ENCODE measurements around the gene ANGEL2.
A peak's percentile ranks its signal among the peaks of the same experiment; 100 is the strongest.

Gene ANGEL2, protein sequence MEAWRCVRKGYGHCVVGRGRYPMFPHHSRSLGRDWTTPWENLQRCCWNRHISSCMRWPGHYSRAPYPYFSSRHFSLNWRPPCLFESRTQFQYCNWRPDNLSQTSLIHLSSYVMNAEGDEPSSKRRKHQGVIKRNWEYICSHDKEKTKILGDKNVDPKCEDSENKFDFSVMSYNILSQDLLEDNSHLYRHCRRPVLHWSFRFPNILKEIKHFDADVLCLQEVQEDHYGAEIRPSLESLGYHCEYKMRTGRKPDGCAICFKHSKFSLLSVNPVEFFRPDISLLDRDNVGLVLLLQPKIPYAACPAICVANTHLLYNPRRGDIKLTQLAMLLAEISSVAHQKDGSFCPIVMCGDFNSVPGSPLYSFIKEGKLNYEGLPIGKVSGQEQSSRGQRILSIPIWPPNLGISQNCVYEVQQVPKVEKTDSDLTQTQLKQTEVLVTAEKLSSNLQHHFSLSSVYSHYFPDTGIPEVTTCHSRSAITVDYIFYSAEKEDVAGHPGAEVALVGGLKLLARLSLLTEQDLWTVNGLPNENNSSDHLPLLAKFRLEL

DNA sequence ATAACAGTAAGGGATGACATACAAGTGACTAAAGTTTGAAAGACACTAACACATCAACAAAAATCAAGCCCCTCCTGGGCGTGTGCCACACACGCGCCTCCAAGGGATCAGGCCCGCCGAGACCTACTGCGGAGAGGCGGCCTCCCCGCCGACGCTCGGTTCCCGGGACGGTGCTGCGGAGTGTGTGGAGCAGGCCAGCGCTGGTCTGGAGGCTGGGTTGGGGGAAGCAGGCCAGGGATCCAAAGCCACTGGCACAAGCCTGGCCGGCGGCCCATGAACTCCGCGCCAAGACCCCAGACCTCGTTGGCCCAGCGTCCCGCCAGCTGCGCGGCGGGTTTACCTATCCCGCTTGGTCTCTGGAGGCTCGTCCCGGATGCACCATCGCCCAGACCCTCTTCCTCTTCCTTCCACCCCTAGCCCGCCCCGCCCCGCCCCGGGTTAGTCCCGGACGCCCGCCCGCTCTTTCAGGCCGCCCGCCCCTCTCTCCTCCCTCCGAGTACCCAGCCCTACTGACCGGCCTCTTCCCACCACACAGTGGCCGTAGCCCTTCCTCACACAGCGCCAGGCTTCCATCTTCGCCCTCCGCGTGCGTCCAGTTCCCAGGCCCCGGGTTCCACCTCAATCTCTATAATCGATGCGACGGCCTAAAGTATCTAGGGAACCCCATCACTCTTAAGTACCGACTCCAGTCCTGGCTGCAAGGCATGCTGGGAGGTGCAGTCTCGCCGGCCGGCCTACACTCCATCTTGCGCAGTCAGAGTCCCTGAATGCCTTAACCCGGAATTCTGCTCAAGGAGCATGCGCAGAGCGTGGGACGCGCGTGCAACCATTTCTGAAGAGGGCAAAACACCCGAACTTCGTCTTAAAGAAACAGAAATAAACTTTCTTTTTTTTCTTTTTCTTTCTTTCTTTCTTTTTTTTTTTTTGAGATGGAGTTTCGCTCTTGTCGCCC, at the start of gene ANGEL2:
TSS of gene ANGEL2 (minus strand) at position 769 of the 952 bp plus-strand sequence. CDS start at position 573, 196 bp downstream.
- DNase-seq (ENCODE audit: extremely low read depth, low read depth) = peak; percentile 94
- no peak for TF ChIP-seq CTCF (IDR thresholded peaks at IDR 0.05; ENCODE audit: low read depth, low read length)

- no peak for DNase-seq (ENCODE audit: extremely low read depth, low read depth)
- no peak for TF ChIP-seq CTCF (IDR thresholded peaks at IDR 0.05; ENCODE audit: low read depth, low read length)
Observed at GRCh38 chr1:213061263-213061662, 45.6 kb upstream of the ANGEL2 start.

DNA sequence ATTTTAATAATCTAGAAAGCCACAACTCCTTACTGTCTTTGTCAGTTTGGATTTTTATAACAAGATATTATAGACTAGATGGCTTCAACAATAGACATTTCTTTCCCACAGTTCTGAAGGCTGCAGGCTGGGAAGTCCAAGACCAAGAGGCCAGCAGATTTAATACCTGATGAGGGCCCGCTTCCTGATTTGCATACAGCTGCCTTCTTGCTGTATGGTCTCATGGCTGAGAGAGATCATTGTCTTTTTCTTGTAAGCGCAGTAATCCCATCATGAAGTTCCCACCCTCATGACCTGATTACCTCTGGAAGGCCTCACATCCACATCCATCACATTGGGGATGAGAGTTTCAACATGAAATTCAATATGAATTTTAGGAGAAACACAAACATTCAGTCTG, 45.2 kb upstream of the ANGEL2 start:
- no peak for DNase-seq (ENCODE audit: extremely low read depth, low read depth)
- no peak for TF ChIP-seq CTCF (IDR thresholded peaks at IDR 0.05; ENCODE audit: low read depth, low read length)

GRCh38 chr1:213057264-213058059, 41.8 kb upstream of the ANGEL2 start:
- TF ChIP-seq CTCF (IDR thresholded peaks at IDR 0.05; ENCODE audit: low read depth, low read length) = no peak
- no peak for DNase-seq (ENCODE audit: extremely low read depth, low read depth)

DNA sequence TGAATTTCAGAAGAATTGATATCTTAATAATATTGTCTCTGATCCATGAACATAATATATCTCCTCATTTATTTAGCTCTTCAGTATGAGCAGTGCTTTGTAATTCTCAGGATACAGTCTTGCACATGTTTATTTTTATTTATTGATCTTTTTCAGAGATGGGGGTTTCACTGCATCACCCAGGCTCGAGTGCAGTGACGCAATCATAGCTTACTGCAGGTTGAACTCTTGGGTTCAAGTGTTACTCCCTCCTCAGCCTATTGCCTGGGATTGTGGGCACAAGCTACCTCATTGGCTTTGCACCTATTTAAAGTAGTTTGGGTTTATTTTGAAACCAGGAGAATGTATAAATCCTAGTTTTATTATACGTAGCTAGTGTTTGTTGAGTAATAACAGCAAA, 40.1 kb upstream of the ANGEL2 start:
- TF ChIP-seq CTCF (IDR thresholded peaks at IDR 0.05; ENCODE audit: low read depth, low read length) = no peak
- DNase-seq (ENCODE audit: extremely low read depth, low read depth) = no peak

DNA sequence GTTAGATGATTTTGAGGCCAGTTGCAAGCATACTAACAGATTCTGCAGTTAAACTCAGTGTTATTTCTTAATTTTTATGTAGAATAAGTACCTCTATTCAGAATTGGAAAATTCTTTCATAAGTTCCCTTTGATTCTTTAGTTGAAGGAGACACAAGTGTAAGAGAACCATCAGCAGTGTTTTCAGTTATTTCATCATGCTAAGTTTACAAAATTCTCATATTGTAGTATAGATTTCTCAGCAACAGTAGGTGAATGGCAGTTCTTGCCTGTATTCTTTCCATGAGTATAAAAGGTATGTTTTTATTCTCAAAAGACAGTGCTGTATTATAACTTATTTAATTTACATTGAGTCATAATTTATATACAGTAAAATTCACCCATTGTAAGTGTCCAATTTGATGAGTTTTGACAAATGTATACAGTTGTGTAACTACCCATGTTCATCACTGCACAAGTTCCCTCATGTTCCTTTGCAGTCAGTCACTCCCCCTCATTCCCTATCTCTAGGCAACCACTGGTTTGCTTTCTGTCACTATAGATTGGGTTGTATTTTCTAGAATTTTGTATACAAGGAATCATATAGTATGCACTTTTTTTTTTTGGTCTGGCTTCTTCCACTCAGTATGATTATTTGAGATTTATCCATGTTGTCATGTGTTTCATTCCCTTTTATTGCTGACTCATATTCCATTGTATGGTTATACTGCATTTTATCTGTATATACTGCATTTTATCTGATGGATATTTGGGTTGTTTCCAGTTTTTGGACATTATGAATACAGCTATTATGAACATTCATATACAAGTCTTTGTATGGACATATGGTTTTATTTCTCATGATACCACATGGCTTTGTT, 39.3 kb upstream of the ANGEL2 start:
- no peak for TF ChIP-seq CTCF (IDR thresholded peaks at IDR 0.05; ENCODE audit: low read depth, low read length)
- no peak for DNase-seq (ENCODE audit: extremely low read depth, low read depth)
